Measurements from ENCODE around the gene KRTAP10-11.

The KRTAP10-11 gene

DNA sequence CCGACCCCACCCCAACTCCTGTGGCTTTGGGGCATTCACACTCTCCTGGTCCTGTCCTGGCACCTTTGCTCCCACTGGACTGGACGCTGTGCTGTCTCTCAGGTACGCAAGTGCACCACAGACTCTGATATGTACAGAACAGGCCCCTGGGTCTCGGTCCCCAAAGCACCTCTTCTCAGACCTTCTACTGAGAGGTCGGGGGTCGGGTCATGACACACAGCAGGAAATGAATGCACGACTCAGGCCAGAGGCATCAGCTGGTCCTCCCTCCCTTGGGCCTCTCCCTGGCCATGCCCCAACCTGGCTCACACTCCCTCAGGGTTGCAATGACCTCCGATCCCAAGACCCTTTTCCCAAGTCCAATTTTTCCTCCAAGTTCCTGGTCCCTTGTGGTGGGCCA, 49.0 kb downstream of the KRTAP10-11 start:
- Histone ChIP-seq H3K9me3 (peaks cover 21% of the 10 kb centered on the region), H3K27ac (no peak overlapping the region), H3K36me3 (no peaks in the 10 kb centered on the region), H3K4me3 (no peak overlapping the region), H3K27me3 (peaks cover 28% of the 10 kb centered on the region), H4K20me1 (no peaks in the 10 kb centered on the region), H3K4me2 (no peak overlapping the region), H3K9ac (no peak overlapping the region), H3K4me1 (peaks cover 3% of the 10 kb centered on the region)
- no peak for TF ChIP-seq Cebpa-rat (IDR thresholded peaks at IDR 0.05)

DNA sequence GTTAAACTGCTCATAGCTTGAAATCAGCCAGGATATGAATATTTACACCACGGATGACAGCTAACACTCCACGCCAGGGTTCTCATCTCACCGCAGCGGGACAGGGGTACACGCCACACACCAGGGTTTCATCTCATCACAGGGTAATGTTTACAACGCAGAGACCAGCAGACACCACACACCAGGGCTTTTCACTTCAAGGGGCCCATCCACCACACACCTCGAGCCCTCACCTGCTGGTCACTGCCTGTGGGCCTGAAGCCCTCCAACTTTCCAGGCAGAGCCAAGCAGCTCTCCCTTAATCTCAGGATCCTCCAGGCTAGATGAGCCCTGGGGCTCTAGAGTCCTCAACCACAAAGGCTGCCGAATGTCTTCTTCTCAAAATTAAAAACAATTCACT, 49.4 kb downstream of the KRTAP10-11 start:
- Histone ChIP-seq H3K9me3 (peaks cover 21% of the 10 kb centered on the region), H3K36me3 (no peaks in the 10 kb centered on the region), H4K20me1 (no peaks in the 10 kb centered on the region), H3K4me3 (no peak overlapping the region), H3K4me2 (no peak overlapping the region), H3K27me3 (peaks cover 31% of the 10 kb centered on the region), H3K9ac (no peak overlapping the region), H3K4me1 (peaks cover 8% of the 10 kb centered on the region), H3K27ac (no peak overlapping the region)
- no peak for TF ChIP-seq Cebpa-rat (IDR thresholded peaks at IDR 0.05)

DNA sequence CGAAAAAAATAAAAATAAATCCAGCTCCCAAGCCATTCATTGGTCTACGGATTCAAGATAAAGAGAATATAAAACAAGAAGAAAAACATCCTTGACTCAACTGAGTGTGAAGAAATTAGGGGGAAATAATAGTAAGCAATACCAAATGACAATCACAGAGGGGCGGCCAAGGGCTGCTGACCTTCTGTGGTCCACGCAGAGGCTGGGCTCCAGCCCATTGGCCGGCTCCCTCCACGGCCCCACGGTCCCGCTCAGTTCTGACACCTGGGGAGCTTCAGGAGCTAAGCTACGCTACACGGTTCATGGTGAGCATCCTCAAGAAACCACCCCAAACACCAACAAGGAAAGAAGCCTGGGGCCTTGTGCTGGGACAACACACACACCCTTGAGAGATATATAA, 50.4 kb downstream of the KRTAP10-11 start:
- Histone ChIP-seq H3K9ac (no peak overlapping the region), H3K27me3 (peaks cover 36% of the 10 kb centered on the region)

More for the DNA sequence above, 50.4 kb downstream of the KRTAP10-11 start:
- Histone ChIP-seq H3K4me3 (no peak overlapping the region), H4K20me1 (no peaks in the 10 kb centered on the region), H3K4me2 (no peak overlapping the region), H3K4me1 (peaks cover 14% of the 10 kb centered on the region), H3K9me3 (peaks cover 21% of the 10 kb centered on the region), H3K36me3 (no peaks in the 10 kb centered on the region), H3K27ac (no peak overlapping the region)
- no peak for TF ChIP-seq Cebpa-rat (IDR thresholded peaks at IDR 0.05)
